NCI-H526 (cell line): ENCODE results near the gene SHISA9.

Source experiments
- DNase-seq, 2 experiments: peaks; one replicate each; lab custom pipeline; 2025; lab: John Stamatoyannopoulos, UW

Gene SHISA9

DNA sequence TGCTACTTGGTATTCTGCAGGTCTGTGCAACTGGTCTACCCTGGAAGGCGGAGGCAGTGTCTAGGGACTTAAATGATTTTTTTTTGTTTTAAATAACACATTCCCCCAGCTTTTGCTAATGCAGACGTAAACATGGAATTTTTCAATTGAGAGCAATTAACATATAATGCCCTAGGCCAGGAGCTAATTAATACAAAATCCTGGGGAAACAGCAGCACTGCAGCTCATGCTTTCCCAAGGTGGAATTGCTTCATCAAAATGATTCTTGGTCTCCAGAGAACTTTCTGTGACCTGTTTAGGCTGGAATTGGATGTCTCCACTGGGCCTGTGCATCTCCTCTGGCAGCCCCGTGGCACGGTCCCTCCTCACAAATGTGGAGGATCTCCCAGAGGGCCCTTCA lies 50.6 kb downstream of the SHISA9 start:
- DNase-seq: no peak

DNA sequence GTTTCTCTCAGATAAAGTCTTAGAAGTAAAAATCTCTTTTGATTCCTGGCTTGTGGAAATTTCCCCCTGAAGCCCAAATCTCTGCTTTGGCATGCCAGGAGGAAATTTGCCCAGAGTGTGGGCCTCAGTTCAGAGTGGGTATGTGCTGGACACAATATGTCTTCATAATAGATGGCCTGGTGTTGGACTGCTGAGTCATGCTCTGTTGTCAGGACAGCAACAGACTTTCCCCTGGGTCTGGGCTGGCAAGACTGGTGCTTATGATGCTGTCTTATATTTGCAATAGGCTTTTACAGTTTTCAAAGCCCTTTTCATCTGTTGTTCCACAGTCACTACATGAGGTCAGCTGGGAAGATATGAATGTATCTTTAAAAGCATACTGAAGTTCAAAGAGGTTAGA lies 57.0 kb downstream of the SHISA9 start:
- no peak for DNase-seq

- DNase-seq: no peak
These were observed 57.7 kb downstream of the SHISA9 start for GRCh38 chr16:12959072-12959471.

- no peak for DNase-seq
These were observed 60.2 kb downstream of the SHISA9 start for GRCh38 chr16:12961626-12962025.

DNA sequence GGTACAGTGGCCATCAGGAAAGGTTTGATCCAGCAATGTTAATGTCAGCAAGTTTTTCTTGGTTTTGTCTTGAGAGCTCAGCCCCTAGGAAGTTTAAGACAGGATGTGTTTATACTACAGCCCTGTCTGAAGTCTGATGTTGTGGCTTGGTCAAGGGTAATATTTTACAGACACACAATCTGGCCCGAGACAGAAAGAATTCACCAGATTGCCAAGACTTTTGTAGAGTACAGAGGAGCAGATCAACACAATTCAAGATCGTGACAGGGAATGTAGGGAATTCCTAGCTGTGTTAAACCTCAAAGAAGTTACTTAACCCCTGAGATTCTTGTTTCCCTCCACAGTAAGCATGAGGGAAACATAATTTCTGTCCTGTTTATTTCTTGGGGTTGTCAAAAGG lies 63.1 kb downstream of the SHISA9 start:
- no peak for DNase-seq

- no peak for DNase-seq
These were observed 63.9 kb downstream of the SHISA9 start for GRCh38 chr16:12965274-12965804.

- no peak for DNase-seq
These were observed 69.8 kb downstream of the SHISA9 start for GRCh38 chr16:12971241-12971640.

DNA sequence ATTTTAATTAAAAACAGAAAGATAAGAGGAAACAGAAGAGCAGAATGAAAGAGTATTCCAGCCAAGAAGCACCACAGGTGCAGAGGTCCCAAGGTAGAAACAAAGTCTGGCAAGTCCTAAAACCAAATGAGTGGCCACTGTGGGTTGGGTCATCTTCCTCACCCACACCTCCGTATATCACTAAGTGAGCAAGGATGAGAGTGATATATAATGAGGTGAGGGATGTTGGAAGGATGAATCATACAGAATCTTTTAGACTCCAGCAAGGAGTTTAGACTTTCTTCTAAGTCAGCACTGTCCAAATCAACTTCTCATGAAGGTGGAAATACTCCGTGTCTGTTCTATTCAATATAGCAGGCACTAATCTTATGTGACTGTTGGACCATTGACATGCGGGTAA lies 70.8 kb downstream of the SHISA9 start:
- DNase-seq: no peak

GRCh38 chr16:12975766-12976165 lies 74.4 kb downstream of the SHISA9 start:
- no peak for DNase-seq

DNA sequence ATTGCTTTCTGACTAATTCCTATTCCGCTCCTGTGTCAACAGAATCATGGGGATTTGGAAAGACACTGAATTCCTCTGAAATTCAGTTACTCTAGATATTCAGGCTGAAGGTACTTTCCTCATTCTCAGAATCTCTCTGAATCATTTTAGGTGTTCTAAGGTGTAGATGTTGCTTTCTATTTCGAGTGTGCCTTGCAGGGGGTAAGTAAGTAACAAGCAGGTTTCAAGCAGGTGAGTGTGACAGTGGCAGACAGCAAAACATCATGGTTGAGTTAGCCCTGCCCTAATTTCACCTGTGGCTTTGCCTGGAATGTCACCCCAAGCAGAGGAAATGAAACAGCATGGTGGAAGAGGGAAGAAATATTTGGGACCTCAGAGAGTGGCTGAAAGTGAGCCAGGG lies 75.1 kb downstream of the SHISA9 start:
- no peak for DNase-seq

DNA sequence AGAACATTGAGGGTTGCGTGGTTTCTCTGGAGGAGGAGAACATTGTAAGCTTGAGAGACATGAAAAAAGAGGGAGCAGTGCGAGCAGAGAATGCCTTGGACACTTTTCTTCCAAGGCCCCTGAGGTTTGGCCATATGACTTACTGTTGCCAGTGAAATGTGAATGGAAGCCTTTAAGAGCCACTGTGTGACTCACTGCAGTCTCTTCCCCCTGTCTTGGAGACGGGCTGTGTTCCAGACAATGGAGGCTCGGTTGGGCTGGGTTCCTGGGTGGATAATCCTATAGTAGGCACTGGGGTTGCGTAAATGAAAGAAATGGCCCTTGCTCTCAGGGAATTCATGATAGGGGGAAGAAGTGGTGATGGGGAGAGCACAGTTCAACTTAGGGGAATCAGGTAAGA lies 75.5 kb downstream of the SHISA9 start:
- DNase-seq: no peak

DNA sequence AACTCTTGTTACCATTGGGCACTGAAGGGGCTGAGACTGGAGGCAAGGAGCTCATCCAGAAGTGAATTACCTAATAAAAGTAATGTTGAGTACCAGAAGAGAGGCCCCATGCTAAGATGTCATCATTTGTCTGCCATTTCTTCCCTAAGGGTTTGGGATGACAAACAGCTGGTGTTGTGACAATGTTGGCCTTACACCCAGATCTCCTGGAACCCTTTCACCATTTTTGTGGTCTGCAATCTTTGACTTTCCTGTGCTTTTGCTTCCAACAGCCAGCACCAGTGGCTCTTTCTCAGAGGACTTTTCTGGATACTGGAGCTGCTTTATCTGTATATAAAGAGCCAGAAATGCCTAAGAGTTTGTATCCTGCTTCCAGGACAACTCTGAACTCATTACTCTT lies 84.1 kb downstream of the SHISA9 start:
- no peak for DNase-seq

DNA sequence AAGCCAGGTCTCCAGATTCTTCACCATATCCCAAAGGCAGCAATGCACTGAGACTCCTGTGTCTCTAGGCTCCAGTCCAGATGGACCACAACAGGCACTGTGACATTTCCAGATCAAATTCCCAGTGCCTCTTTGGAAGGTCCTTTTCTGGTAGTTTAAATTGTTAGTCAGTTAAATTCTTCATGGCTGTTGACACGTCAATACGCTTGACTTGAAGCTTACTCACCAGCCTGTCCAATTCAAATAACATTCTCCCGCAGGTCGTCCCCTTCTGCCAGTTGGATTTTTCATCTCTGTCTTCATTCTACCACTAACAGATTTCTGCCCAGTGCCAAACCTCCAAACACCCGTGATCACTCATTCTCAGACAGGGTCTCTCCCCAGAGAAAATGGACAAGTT lies 86.7 kb downstream of the SHISA9 start:
- no peak for DNase-seq

DNA sequence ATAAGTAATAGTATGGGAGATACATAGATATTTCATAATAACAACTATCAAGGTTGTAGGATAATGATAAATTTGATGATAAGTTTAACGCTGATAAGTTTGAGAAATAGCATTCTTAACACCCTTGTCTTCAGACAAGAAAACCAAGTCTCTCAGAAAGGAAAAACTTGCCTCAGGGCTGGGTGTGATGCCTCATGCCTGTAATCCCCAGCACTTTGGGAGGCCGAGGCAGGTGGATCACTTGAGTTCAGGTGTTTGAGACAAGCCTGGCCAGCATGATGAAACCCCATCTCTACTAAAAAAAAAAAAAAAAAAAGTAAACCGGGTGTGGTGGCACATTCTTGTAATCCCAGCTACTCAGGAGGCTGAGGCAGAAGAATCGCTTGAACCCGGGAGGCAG lies 90.7 kb downstream of the SHISA9 start:
- no peak for DNase-seq

- DNase-seq: no peak
These were observed 93.0 kb downstream of the SHISA9 start for GRCh38 chr16:12994402-12994801.

- DNase-seq: no peak
These were observed 94.4 kb downstream of the SHISA9 start for GRCh38 chr16:12995721-12996372.

DNA sequence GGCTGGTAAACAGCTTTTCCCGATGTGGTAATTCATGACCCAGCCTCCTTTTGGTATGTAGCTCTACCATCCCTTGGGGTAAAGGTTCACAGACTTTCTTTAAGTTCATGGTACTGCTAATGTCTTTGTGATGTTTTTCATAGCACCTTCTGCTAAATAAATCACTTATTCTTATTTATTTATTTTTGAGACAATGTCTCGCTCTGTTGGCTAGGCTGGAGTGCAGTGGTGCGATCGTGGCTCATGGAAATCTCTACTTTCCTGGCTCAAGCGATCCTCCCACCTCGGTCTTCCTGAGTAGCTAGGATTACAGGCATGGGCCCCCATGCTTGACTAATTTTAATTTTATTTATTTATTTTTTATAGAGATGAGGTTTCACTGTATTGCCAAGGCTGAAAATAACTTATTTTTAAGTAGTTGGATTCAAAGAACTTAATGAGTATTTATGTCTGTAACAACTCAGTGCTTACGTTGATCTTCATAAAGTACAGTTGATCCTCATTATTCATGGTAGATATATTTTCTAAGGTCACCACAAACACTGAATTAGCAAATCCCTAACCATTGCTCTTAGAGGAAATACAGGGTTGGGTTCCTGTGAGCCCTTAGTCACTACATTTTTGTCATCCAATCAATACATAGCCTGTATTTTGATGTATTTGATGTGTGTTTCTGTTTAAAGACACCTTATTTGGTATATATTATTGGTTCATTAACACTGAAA lies 97.1 kb downstream of the SHISA9 start:
- DNase-seq: no peak

- no peak for DNase-seq
These were observed 98.0 kb downstream of the SHISA9 start for GRCh38 chr16:12999368-12999767.

- peak in 1 of 2 experiments; percentile 11 for DNase-seq
These were observed 104.4 kb downstream of the SHISA9 start for GRCh38 chr16:13005721-13006247.

- DNase-seq: no peak
These were observed 111.2 kb downstream of the SHISA9 start for GRCh38 chr16:13012601-13013000.

GRCh38 chr16:13013043-13013442 lies 111.6 kb downstream of the SHISA9 start:
- DNase-seq: no peak

- DNase-seq: peak in 1 of 2 experiments; percentile 10
These were observed 113.1 kb downstream of the SHISA9 start for GRCh38 chr16:13014476-13014875.

DNA sequence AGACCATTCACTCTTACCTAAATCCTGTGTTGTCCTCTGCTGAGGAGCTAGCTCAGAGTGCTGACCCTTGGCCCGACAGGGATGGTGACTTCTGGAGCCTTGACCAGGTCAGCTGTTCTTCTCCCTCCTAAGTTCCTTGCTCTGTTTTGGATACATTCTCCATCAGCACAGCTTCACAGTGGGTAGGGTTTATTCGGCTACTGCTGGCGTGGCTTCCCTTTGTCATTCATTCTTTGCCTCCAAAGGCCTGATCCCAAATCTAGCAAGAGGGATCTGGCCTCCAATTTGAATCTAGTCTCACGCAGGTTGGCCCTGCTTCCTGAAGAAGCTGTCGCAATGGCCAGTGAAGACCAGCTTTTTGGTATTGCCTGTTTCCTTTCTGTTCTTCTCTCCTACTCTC lies 116.6 kb downstream of the SHISA9 start:
- no peak for DNase-seq
